OCI-LY7 (cell line): Measurements from ENCODE around the gene SLC16A11. TPM values are rescaled to one million over a fixed set of nuclear protein-coding genes. Genes with fewer than 3 reads are reported as not detected.
A peak's percentile ranks its signal among the peaks of the same experiment; 100 is the strongest.

Source experiments
- BruUV-seq: library from RNA; stranded (reverse); fragments of 400-500 nt; replicated peaks from 2 replicates; lab custom pipeline; 2021; lab: Mats Ljungman, UMichigan
- CTCF ChIA-PET: fragments of 300-600 bp; sonication (Branson Sonifier 250); formaldehyde crosslinking; loops from one replicate; lab custom pipeline; 2022; ENCODE audit warnings: antibody characterized with exemption; ENCODE audit not compliant: unreplicated experiment; lab: Charles Lee
- POLR2A ChIA-PET: fragments of 300-600 bp; sonication (Branson Sonifier 250); formaldehyde crosslinking; loops from one replicate; lab custom pipeline; 2022; ENCODE audit warnings: antibody characterized with exemption; lab: Charles Lee
- DNase-seq: peaks from one replicate; pipeline ENCODE4 v3.0.0-alpha.2; 2015; ENCODE audit warnings: low spot score
- H2AFZ ChIP-seq: fragments of 200-600 bp; sonication (generic), shearing (Covaris generic); 2 replicates; pipeline ENCODE4 v1.6.1; 2014; ENCODE audit warnings: mild to moderate bottlenecking, antibody characterized with exemption, low read length, moderate library complexity
- H3K27ac ChIP-seq: fragments of 200-600 bp; sonication (generic); 2 replicates; pipeline ENCODE4 v1.5.1; 2014; ENCODE audit warnings: mixed run types, low read depth, mild to moderate bottlenecking, moderate library complexity, low read length, inconsistent platforms; ENCODE audit not compliant: poor library complexity, severe bottlenecking
- H3K36me3 ChIP-seq: fragments of 200-600 bp; sonication (generic); 2 replicates; pipeline ENCODE4 v1.6.1; 2014; ENCODE audit warnings: mild to moderate bottlenecking, antibody characterized with exemption, low read length, moderate library complexity, mixed read lengths; ENCODE audit not compliant: insufficient read depth
- H3K4me1 ChIP-seq: fragments of 200-600 bp; sonication (generic); 2 replicates; pipeline ENCODE4 v1.5.1; 2014; ENCODE audit warnings: mild to moderate bottlenecking, low read length; ENCODE audit not compliant: insufficient read depth, poor library complexity, severe bottlenecking
- H3K4me2 ChIP-seq: fragments of 200-600 bp; sonication (generic); 2 replicates; pipeline ENCODE4 v1.6.1; 2014; ENCODE audit warnings: mild to moderate bottlenecking, low read length
- H3K4me3 ChIP-seq: fragments of 200-600 bp; sonication (generic); 2 replicates; pipeline ENCODE4 v1.5.1; 2014; ENCODE audit warnings: mild to moderate bottlenecking, low read depth, low read length; ENCODE audit not compliant: poor library complexity, severe bottlenecking
- H3K79me2 ChIP-seq: fragments of 200-600 bp; sonication (generic); 2 replicates; pipeline ENCODE4 v1.6.1; 2016; ENCODE audit warnings: low read depth, mild to moderate bottlenecking, low read length, moderate library complexity, mixed read lengths; ENCODE audit not compliant: insufficient read depth
- H3K9me2 ChIP-seq: fragments of 200-600 bp; sonication (generic); 2 replicates; pipeline ENCODE4 v1.6.1; 2016; ENCODE audit warnings: mild to moderate bottlenecking, low read length, mixed read lengths; ENCODE audit not compliant: insufficient read depth
- H3K9me3 ChIP-seq: fragments of 200-600 bp; sonication (generic); 2 replicates; pipeline ENCODE4 v1.6.1; 2014; ENCODE audit warnings: mild to moderate bottlenecking, mixed run types, low read length, mixed read lengths
- H4K20me1 ChIP-seq: fragments of 200-600 bp; sonication (generic); 2 replicates; pipeline ENCODE4 v1.6.1; 2014; ENCODE audit warnings: mild to moderate bottlenecking, antibody characterized with exemption, low read length, moderate library complexity, mixed read lengths; ENCODE audit not compliant: insufficient read depth
- CTCF ChIP-seq: fragments of 200-600 bp; sonication (generic); conservative IDR thresholded peaks from 2 replicates; pipeline ENCODE4 v1.5.1; 2014; ENCODE audit warnings: mild to moderate bottlenecking, antibody characterized with exemption, low read length, moderate library complexity, mixed read lengths
- EZH2phosphoT487 ChIP-seq: fragments of 200-600 bp; sonication (generic); IDR thresholded peaks from 2 replicates; pipeline ENCODE4 v1.6.1; 2018; ENCODE audit warnings: low read depth, borderline replicate concordance, mild to moderate bottlenecking, mixed run types, antibody characterized with exemption, low read length, moderate library complexity, mixed read lengths
- intact Hi-C: fragments of 100-400 bp; cut with micrococcal nuclease; formaldehyde crosslinking; loops from one replicate; pipeline ENCODE4 v1.10.0; 2022; ENCODE audit not compliant: unreplicated experiment
- total RNA-seq, 2 experiments: library from RNA; depleted of rRNA in 1 of 2; stranded (reverse); fragments of >200 nt in 1 of 2; shearing (Covaris generic) in 1 of 2; gene quantifications; 2 replicates each; pipeline ENCODE4 v1.2.3, GENCODE V29; 2014 to 2022

The SLC16A11 gene
- total RNA-seq, 2 experiments from 2014 or later: not detected

- BruUV-seq: no TSS peak
- Histone ChIP-seq H3K27ac (no peak overlapping the region), H3K4me3 (no peak overlapping the region), H3K9me2 (no peaks in the 10 kb centered on the region), H4K20me1 (no peaks in the 10 kb centered on the region), H3K4me2 (no peak overlapping the region), H2AFZ (no peak overlapping the region), H3K36me3 (peaks cover 20% of the 10 kb centered on the region), H3K4me1 (peaks cover 21% of the 10 kb centered on the region), H3K9me3 (no peaks in the 10 kb centered on the region), H3K79me2 (peaks cover 11% of the 10 kb centered on the region; the same call in 1 of the 2 replicates)
- no peak for DNase-seq
- intact Hi-C loops: no loop called here
- ChIA-PET CTCF (no interaction called here), POLR2A (interaction anchor here (1.5 kb wide), 1 partner anchor 18 kb away, joined by 4 read pairs; the partner anchor contains the start of gene SLC16A13)
- no peak for TF ChIP-seq EZH2phosphoT487
- TF ChIP-seq CTCF: no peak
Measured at GRCh38 chr17:7017827-7018200, 26.1 kb downstream of the SLC16A11 start.

GRCh38 chr17:7016886-7017826 is 26.7 kb downstream of the SLC16A11 start:
- POLR2A ChIA-PET: interaction anchor here (1.5 kb wide), 1 partner anchor 18 kb away, joined by 4 read pairs; the partner anchor contains the start of gene SLC16A13
- H3K36me3 ChIP-seq: peaks cover 20% of the 10 kb centered on the region
- H3K9me3 ChIP-seq: no peaks in the 10 kb centered on the region
- H3K79me2 ChIP-seq: peaks cover 16% of the 10 kb centered on the region; the same call in 1 of the 2 replicates
- no peak overlapping the region for H3K4me2 ChIP-seq
- TF ChIP-seq EZH2phosphoT487 (no peak), CTCF (no peak)
- no peaks in the 10 kb centered on the region for H3K9me2 ChIP-seq
- peaks cover 18% of the 10 kb centered on the region for H3K4me1 ChIP-seq
- no peak overlapping the region for H2AFZ ChIP-seq
- BruUV-seq: no TSS peak
- H4K20me1 ChIP-seq: no peaks in the 10 kb centered on the region
- CTCF ChIA-PET: no interaction called here
- no peak overlapping the region for H3K4me3 ChIP-seq
- no peak overlapping the region for H3K27ac ChIP-seq
- intact Hi-C loops: no loop called here
- DNase-seq: no peak

- Histone ChIP-seq H4K20me1 (no peaks in the 10 kb centered on the region), H3K79me2 (peaks cover 23% of the 10 kb centered on the region), H3K4me1 (peaks cover 12% of the 10 kb centered on the region), H3K9me2 (no peaks in the 10 kb centered on the region), H3K27ac (no peak overlapping the region), H3K4me3 (no peak overlapping the region), H2AFZ (no peak overlapping the region), H3K36me3 (peaks cover 20% of the 10 kb centered on the region), H3K9me3 (no peaks in the 10 kb centered on the region), H3K4me2 (peak overlapping the region; percentile 99; the same call in 1 of the 2 replicates)
- CTCF ChIA-PET: no interaction called here
- intact Hi-C loops: no loop called here
- BruUV-seq: no TSS peak
- POLR2A ChIA-PET: no interaction called here
- DNase-seq: no peak
- TF ChIP-seq EZH2phosphoT487 (no peak), CTCF (no peak)
Measured at GRCh38 chr17:7016418-7016817, 27.5 kb downstream of the SLC16A11 start.
